Liver (tissue), 9 donors: ENCODE measurements around the gene RAP1GAP2. TPM values are rescaled to one million over a fixed set of nuclear protein-coding genes. Genes with fewer than 3 reads are reported as not detected.

Source experiments
- DNase-seq: peaks from one replicate; pipeline ENCODE4 v3.0.0-alpha.2; 2017; ENCODE audit warnings: low spot score
- H3K27ac ChIP-seq, 2 donors: one replicate each; pipeline ENCODE4 v1.7.0; 2013; ENCODE audit warnings: inconsistent platforms in 2 of 2, low read length in 2 of 2, control low read depth in 1 of 2, low read depth in 1 of 2, mild to moderate bottlenecking in 1 of 2
- H3K27me3 ChIP-seq, 4 donors: one replicate each; pipeline versions ENCODE4 v1.6.1 to v1.7.0; 2013; ENCODE audit warnings: low read length in 3 of 4, inconsistent platforms in 1 of 4, mild to moderate bottlenecking in 1 of 4, moderate library complexity in 1 of 4; ENCODE audit not compliant: control insufficient read depth in 4 of 4, insufficient read depth in 4 of 4
- H3K36me3 ChIP-seq, 4 donors: one replicate each; pipeline versions ENCODE4 v1.6.1 to v1.7.0; 2013; ENCODE audit warnings: low read length in 3 of 4, mild to moderate bottlenecking in 3 of 4, low read depth in 1 of 4, moderate library complexity in 1 of 4; ENCODE audit not compliant: control insufficient read depth in 4 of 4, insufficient read depth in 3 of 4
- H3K4me1 ChIP-seq, 4 donors: one replicate each; pipeline versions ENCODE4 v1.6.1 to v1.7.0; 2013; ENCODE audit warnings: low read length in 3 of 4, mild to moderate bottlenecking in 3 of 4, moderate library complexity in 1 of 4; ENCODE audit not compliant: control insufficient read depth in 4 of 4, insufficient read depth in 4 of 4
- H3K4me3 ChIP-seq, 3 donors: one replicate each; pipeline versions ENCODE4 v1.6.1 to v1.7.0; 2013; ENCODE audit warnings: low read length in 3 of 3, control low read depth in 1 of 3, low read depth in 1 of 3, mild to moderate bottlenecking in 1 of 3
- H3K9ac ChIP-seq, 2 donors: one replicate each; pipeline ENCODE4 v1.7.0; 2013; ENCODE audit warnings: low read length in 2 of 2, mild to moderate bottlenecking in 2 of 2, moderate library complexity in 2 of 2, control low read depth in 1 of 2, low read depth in 1 of 2
- H3K9me3 ChIP-seq, 4 donors: one replicate each; pipeline versions ENCODE4 v1.6.1 to v1.7.0; 2013; ENCODE audit warnings: low read length in 3 of 4; ENCODE audit not compliant: control insufficient read depth in 4 of 4
- EGR1 ChIP-seq, 2 donors: IDR thresholded peaks; 2 replicates each; pipeline ENCODE4 v1.6.1; 2016 to 2018; ENCODE audit warnings: antibody characterized with exemption in 2 of 2, low read depth in 2 of 2
- FOXA1 ChIP-seq: IDR thresholded peaks from 2 replicates; pipeline ENCODE4 v1.6.1; 2016; ENCODE audit warnings: antibody characterized with exemption
- FOXA2 ChIP-seq: IDR thresholded peaks from 2 replicates; pipeline ENCODE4 v1.6.1; 2016; ENCODE audit warnings: antibody characterized with exemption
- HNF4A ChIP-seq, 2 donors: conservative IDR thresholded peaks; 2 replicates each; pipeline ENCODE4 v1.6.1; 2016; ENCODE audit warnings: antibody characterized with exemption in 2 of 2, mild to moderate bottlenecking in 2 of 2
- HNF4G ChIP-seq: IDR thresholded peaks from 2 replicates; pipeline ENCODE4 v1.6.1; 2016; ENCODE audit warnings: antibody characterized with exemption
- JUND ChIP-seq, 2 donors: IDR thresholded peaks; 2 replicates each; pipeline ENCODE4 v1.6.1; 2016; ENCODE audit warnings: antibody characterized with exemption in 2 of 2
- NR2F2 ChIP-seq: IDR thresholded peaks from 2 replicates; pipeline ENCODE4 v1.6.1; 2016; ENCODE audit warnings: antibody characterized with exemption
- RAD21 ChIP-seq, 2 donors: IDR thresholded peaks; 2 replicates each; pipeline ENCODE4 v1.6.1; 2016; ENCODE audit warnings: antibody characterized with exemption in 2 of 2, mild to moderate bottlenecking in 2 of 2
- SP1 ChIP-seq: IDR thresholded peaks from 2 replicates; pipeline ENCODE4 v1.6.1; 2018; ENCODE audit warnings: antibody characterized with exemption, mild to moderate bottlenecking
- TAF1 ChIP-seq: conservative IDR thresholded peaks from 2 replicates; pipeline ENCODE4 v1.6.1; 2016; ENCODE audit warnings: antibody characterized with exemption, mild to moderate bottlenecking
- YY1 ChIP-seq: IDR thresholded peaks from 2 replicates; pipeline ENCODE4 v1.6.1; 2016; ENCODE audit warnings: antibody characterized with exemption, mild to moderate bottlenecking
- WGBS: extraction: QIAGEN DNeasy Blood & Tissue Kit; methylation state at CpG from one replicate; pipeline ENCODE4 v1.1.7; 2013; 5-methylcytosine and 5-hydroxymethylcytosine counted together
- polyA plus RNA-seq, 2 donors: library from polyadenylated mRNA; stranded (reverse) in 1 of 2; unstranded in 1 of 2; fragments of 200-250 nt in 1 of 2; fragments of >200 nt in 1 of 2; fragmentation: Nextera tagmentation in 1 of 2; extraction: Ambion mirVana in 1 of 2; gene quantifications; one replicate each; pipeline versions ENCODE4 v1.2.1 to v1.2.3, GENCODE V29; 2013 to 2015
- total RNA-seq, 2 donors: library from RNA; depleted of rRNA; stranded (reverse); fragments of >200 nt; gene quantifications; one replicate each; pipeline ENCODE4 v1.2.3, GENCODE V29; 2014
- TF ChIP-seq, protein P1 (sequence below): IDR thresholded peaks from 2 replicates; pipeline ENCODE4 v1.6.1; 2016; ENCODE audit warnings: antibody characterized with exemption, mild to moderate bottlenecking
- TF ChIP-seq, protein P2 (sequence below): IDR thresholded peaks from 2 replicates; pipeline ENCODE4 v1.6.1; 2016; ENCODE audit warnings: antibody characterized with exemption
- TF ChIP-seq, protein P3 (sequence below): IDR thresholded peaks from 2 replicates; pipeline ENCODE4 v1.6.1; 2016; ENCODE audit warnings: antibody characterized with exemption
- TF ChIP-seq, protein P4 (sequence below): fragments of 150-350 bp; IDR thresholded peaks from 2 replicates; pipeline ENCODE4 v1.5.1; 2017; ENCODE audit warnings: improper control_type of control experiment, low read depth, low read length; ENCODE audit not compliant: missing input control
- donor health status: healthy.
- donor health status: healthy.
- donor health status: healthy.
- donor health status: healthy.
- donor health status: healthy.

Gene RAP1GAP2
- total and polyA plus RNA-seq, 4 donors, result 0.56 to 1.7 (median 1.1) TPM

DNA sequence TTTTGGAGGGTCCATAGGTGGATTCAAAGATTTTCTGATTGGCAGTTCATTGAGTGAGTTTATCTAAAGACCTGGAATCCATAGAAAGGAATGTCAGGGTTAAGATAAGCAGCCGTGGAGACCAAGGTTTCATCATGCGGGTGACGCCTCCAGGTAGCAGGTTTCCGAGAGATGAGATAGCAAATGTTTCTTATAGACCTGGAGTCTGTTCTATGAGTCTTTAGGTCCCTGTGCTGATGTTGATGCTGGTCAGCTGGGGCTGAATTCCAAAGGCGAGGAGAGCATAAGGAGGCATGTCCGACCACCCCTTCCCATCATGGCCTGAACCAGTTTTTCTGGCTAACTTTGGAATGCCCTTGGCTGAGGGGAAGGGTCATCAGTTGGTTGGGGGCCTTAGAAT, 80.2 kb downstream of the RAP1GAP2 start (continued):
- TF ChIP-seq, protein P1, sequence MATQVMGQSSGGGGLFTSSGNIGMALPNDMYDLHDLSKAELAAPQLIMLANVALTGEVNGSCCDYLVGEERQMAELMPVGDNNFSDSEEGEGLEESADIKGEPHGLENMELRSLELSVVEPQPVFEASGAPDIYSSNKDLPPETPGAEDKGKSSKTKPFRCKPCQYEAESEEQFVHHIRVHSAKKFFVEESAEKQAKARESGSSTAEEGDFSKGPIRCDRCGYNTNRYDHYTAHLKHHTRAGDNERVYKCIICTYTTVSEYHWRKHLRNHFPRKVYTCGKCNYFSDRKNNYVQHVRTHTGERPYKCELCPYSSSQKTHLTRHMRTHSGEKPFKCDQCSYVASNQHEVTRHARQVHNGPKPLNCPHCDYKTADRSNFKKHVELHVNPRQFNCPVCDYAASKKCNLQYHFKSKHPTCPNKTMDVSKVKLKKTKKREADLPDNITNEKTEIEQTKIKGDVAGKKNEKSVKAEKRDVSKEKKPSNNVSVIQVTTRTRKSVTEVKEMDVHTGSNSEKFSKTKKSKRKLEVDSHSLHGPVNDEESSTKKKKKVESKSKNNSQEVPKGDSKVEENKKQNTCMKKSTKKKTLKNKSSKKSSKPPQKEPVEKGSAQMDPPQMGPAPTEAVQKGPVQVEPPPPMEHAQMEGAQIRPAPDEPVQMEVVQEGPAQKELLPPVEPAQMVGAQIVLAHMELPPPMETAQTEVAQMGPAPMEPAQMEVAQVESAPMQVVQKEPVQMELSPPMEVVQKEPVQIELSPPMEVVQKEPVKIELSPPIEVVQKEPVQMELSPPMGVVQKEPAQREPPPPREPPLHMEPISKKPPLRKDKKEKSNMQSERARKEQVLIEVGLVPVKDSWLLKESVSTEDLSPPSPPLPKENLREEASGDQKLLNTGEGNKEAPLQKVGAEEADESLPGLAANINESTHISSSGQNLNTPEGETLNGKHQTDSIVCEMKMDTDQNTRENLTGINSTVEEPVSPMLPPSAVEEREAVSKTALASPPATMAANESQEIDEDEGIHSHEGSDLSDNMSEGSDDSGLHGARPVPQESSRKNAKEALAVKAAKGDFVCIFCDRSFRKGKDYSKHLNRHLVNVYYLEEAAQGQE, result no peak
- TF ChIP-seq JUND (IDR thresholded peaks at IDR 0.05) (no peak), FOXA1 (no peak), HNF4G (no peak), HNF4A (conservative IDR thresholded peaks at IDR 0.05) (no peak), NR2F2 (no peak), RAD21 (IDR thresholded peaks at IDR 0.05) (no peak)
- TF ChIP-seq, protein P2, sequence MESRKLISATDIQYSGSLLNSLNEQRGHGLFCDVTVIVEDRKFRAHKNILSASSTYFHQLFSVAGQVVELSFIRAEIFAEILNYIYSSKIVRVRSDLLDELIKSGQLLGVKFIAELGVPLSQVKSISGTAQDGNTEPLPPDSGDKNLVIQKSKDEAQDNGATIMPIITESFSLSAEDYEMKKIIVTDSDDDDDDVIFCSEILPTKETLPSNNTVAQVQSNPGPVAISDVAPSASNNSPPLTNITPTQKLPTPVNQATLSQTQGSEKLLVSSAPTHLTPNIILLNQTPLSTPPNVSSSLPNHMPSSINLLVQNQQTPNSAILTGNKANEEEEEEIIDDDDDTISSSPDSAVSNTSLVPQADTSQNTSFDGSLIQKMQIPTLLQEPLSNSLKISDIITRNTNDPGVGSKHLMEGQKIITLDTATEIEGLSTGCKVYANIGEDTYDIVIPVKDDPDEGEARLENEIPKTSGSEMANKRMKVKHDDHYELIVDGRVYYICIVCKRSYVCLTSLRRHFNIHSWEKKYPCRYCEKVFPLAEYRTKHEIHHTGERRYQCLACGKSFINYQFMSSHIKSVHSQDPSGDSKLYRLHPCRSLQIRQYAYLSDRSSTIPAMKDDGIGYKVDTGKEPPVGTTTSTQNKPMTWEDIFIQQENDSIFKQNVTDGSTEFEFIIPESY, result no peak
- TF ChIP-seq, protein P3, sequence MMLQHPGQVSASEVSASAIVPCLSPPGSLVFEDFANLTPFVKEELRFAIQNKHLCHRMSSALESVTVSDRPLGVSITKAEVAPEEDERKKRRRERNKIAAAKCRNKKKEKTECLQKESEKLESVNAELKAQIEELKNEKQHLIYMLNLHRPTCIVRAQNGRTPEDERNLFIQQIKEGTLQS, result no peak

DNA sequence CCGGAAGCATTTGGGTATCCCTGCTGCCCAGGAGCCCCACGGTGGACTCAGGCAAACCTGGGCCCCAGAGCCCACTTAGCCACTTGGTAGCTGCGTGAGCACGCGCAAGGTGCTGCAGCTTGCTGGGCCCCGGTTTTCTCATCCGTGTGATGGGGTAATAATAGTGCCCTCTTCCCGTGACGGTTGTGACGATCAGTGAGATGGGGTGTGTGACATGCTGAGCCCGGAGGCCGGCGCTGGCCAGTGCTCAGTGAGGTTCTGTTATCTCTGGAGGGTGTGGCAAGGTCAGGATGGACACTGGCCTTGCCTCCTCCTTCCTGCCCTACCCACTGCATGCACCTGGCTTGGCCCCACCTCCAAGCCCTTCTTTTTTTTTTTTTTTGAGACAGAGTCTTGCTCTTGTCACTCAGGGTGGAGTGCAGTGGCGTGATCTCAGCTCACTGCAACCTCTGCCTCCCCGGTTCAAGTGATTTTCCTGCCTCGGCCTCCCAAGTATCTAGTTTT, 82.6 kb downstream of the RAP1GAP2 start:
- Histone ChIP-seq H3K4me3 (no peak overlapping the region), H3K4me1 (no peaks in the 10 kb centered on the region), H3K27ac (no peak overlapping the region), H3K9ac (no peak overlapping the region), H3K36me3 (no peaks in the 10 kb centered on the region), H3K27me3 (no peaks in the 10 kb centered on the region), H3K9me3 (no peaks in the 10 kb centered on the region)
- WGBS, result 92% methylated on average over 16 of the region's 16 CpGs
- TF ChIP-seq FOXA2, result no peak
- TF ChIP-seq, protein P2, result no peak
- no peak for TF ChIP-seq EGR1 (IDR thresholded peaks at IDR 0.05; ENCODE audit: low read depth in 2 of 2)
- TF ChIP-seq YY1, result no peak
- TF ChIP-seq FOXA1, result no peak
- TF ChIP-seq, protein P3, result no peak
- no peak for TF ChIP-seq SP1
- TF ChIP-seq TAF1, result no peak
- TF ChIP-seq, protein P1, result no peak
- TF ChIP-seq JUND (IDR thresholded peaks at IDR 0.05), result no peak
- TF ChIP-seq, protein P4, sequence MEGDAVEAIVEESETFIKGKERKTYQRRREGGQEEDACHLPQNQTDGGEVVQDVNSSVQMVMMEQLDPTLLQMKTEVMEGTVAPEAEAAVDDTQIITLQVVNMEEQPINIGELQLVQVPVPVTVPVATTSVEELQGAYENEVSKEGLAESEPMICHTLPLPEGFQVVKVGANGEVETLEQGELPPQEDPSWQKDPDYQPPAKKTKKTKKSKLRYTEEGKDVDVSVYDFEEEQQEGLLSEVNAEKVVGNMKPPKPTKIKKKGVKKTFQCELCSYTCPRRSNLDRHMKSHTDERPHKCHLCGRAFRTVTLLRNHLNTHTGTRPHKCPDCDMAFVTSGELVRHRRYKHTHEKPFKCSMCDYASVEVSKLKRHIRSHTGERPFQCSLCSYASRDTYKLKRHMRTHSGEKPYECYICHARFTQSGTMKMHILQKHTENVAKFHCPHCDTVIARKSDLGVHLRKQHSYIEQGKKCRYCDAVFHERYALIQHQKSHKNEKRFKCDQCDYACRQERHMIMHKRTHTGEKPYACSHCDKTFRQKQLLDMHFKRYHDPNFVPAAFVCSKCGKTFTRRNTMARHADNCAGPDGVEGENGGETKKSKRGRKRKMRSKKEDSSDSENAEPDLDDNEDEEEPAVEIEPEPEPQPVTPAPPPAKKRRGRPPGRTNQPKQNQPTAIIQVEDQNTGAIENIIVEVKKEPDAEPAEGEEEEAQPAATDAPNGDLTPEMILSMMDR, result no peak
- no peak for TF ChIP-seq HNF4A (conservative IDR thresholded peaks at IDR 0.05)
- no peak for TF ChIP-seq NR2F2
- no peak for DNase-seq
